Measurements from ENCODE around the gene TMSB4X.

The TMSB4X gene

GRCh38 chrX:12955882-12956703 is 18.8 kb upstream of the TMSB4X start:
- peak overlapping the region; percentile 76 for H3K9ac ChIP-seq (ENCODE audit: low read length)
- H3K4me2 ChIP-seq (ENCODE audit: low read length) = peak overlapping the region; percentile 64
- H3F3A ChIP-seq (ENCODE audit: insufficient read depth, low read length) = 0 out of 2 replicates have a peak, but pooled peaks cover 8% of the 10 kb centered on the region
- H3K9me3 ChIP-seq (ENCODE audit: low read length) = no peaks in the 10 kb centered on the region
- peaks cover 82% of the 10 kb centered on the region for H3K4me1 ChIP-seq (ENCODE audit: insufficient read depth, low read length, severe bottlenecking)
- peak overlapping the region; percentile 100 for H3K27ac ChIP-seq (ENCODE audit: low read depth, low read length, poor library complexity, severe bottlenecking)
- H2AFZ ChIP-seq (ENCODE audit: low read length) = no peak overlapping the region
- H3K79me2 ChIP-seq (ENCODE audit: insufficient read depth, low read length) = no peaks in the 10 kb centered on the region
- no peaks in the 10 kb centered on the region for H3K27me3 ChIP-seq (ENCODE audit: insufficient read depth, low read length)
- no peaks in the 10 kb centered on the region for H3K36me3 ChIP-seq (ENCODE audit: insufficient read depth, low read length)
- no peaks in the 10 kb centered on the region for H3K9me2 ChIP-seq (ENCODE audit: low read depth, low read length)
- no peaks in the 10 kb centered on the region for H4K20me1 ChIP-seq (ENCODE audit: insufficient read depth, low read length)
- no peak for TF ChIP-seq CTCF (IDR thresholded peaks at IDR 0.05; ENCODE audit: low read length)
- no peak for TF ChIP-seq EZH2 (IDR thresholded peaks at IDR 0.05; ENCODE audit: borderline replicate concordance, low read length)
- peak overlapping the region; percentile 45 for H3K4me3 ChIP-seq (ENCODE audit: low read depth, low read length, poor library complexity, severe bottlenecking)

DNA sequence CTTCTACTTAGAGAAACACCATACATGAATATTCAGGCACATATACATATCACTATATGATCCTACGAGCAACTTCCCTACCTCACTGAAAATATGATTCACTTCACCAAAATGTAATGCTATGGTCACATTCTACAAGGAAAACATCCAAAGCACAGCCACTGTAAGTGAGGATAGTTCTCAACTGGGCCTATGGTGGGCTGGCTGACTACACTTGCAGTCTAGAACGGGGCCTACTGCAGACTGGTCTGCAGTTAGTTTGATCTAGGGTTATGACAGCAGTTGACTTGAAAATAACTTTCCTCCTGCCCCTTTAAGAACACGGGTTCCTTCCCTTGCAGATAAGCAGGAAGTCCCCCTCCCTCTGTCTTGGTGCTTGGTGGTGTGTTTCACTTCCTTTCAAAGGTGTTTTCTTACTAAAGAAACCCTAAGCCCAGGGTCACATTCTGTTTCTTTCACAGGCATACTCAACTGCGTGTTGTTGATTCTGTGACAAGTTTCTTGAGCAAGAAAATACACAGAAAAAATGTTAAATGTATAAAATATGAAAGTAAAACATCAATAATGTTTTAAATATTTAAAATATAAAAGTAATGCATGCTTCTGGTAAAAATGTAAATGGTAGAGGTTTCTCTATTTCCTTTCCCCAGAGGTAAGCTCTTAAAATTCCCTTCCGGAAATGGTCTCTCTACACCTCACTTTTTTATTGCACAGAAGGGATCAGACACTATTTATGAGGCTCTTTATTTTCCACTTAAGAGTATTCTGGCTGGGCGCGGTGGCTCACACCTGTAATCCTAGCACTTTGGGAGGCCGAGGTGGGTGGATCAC is 18.0 kb upstream of the TMSB4X start:
- Histone ChIP-seq H2AFZ (ENCODE audit: low read length) (no peak overlapping the region), H3K79me2 (ENCODE audit: insufficient read depth, low read length) (no peaks in the 10 kb centered on the region), H3K27me3 (ENCODE audit: insufficient read depth, low read length) (no peaks in the 10 kb centered on the region), H3K27ac (ENCODE audit: low read depth, low read length, poor library complexity, severe bottlenecking) (peak overlapping the region; percentile 100), H3K4me2 (ENCODE audit: low read length) (peak overlapping the region; percentile 64), H4K20me1 (ENCODE audit: insufficient read depth, low read length) (no peaks in the 10 kb centered on the region), H3K9me3 (ENCODE audit: low read length) (no peaks in the 10 kb centered on the region), H3K36me3 (ENCODE audit: insufficient read depth, low read length) (no peaks in the 10 kb centered on the region), H3K4me1 (ENCODE audit: insufficient read depth, low read length, severe bottlenecking) (peaks cover 76% of the 10 kb centered on the region), H3K9me2 (ENCODE audit: low read depth, low read length) (no peaks in the 10 kb centered on the region), H3K4me3 (ENCODE audit: low read depth, low read length, poor library complexity, severe bottlenecking) (peak overlapping the region; percentile 45), H3F3A (ENCODE audit: insufficient read depth, low read length) (0 out of 2 replicates have a peak, but pooled peaks cover 8% of the 10 kb centered on the region), H3K9ac (ENCODE audit: low read length) (peak overlapping the region; percentile 76)
- no peak for TF ChIP-seq CTCF (IDR thresholded peaks at IDR 0.05; ENCODE audit: low read length)
- no peak for TF ChIP-seq EZH2 (IDR thresholded peaks at IDR 0.05; ENCODE audit: borderline replicate concordance, low read length)

DNA sequence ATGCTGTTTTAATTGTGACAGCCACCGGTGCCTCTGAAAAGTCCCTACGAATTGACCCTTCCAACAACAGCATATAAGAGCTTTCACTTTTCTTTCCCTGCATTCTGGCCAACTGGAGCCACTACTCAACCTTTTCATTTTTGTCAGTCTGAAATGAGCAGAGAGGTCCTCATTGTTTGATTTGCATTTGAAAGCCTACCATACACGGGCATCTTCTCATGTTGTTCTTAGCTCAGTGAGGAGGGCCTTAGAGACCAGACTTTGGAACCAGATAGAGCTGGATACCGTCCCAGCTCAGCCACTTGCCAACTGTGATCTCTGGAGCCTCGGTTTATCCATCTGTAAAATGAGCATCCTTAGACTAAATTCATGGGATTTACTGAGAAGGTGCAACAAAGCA is 16.9 kb upstream of the TMSB4X start:
- H3K9ac ChIP-seq (ENCODE audit: low read length) = peak overlapping the region; percentile 68
- peak overlapping the region; percentile 64 for H3K4me2 ChIP-seq (ENCODE audit: low read length)

More for the DNA sequence above, 16.9 kb upstream of the TMSB4X start:
- Histone ChIP-seq H3F3A (ENCODE audit: insufficient read depth, low read length) (0 out of 2 replicates have a peak, but pooled peaks cover 8% of the 10 kb centered on the region), H3K27me3 (ENCODE audit: insufficient read depth, low read length) (no peaks in the 10 kb centered on the region), H3K36me3 (ENCODE audit: insufficient read depth, low read length) (no peaks in the 10 kb centered on the region), H3K79me2 (ENCODE audit: insufficient read depth, low read length) (no peaks in the 10 kb centered on the region), H3K4me3 (ENCODE audit: low read depth, low read length, poor library complexity, severe bottlenecking) (peak overlapping the region; percentile 45), H3K4me1 (ENCODE audit: insufficient read depth, low read length, severe bottlenecking) (peaks cover 69% of the 10 kb centered on the region), H4K20me1 (ENCODE audit: insufficient read depth, low read length) (no peaks in the 10 kb centered on the region), H3K9me3 (ENCODE audit: low read length) (no peaks in the 10 kb centered on the region), H3K27ac (ENCODE audit: low read depth, low read length, poor library complexity, severe bottlenecking) (peak overlapping the region; percentile 100), H3K9me2 (ENCODE audit: low read depth, low read length) (no peaks in the 10 kb centered on the region), H2AFZ (ENCODE audit: low read length) (no peak overlapping the region)
- TF ChIP-seq EZH2 (IDR thresholded peaks at IDR 0.05; ENCODE audit: borderline replicate concordance, low read length) (no peak), CTCF (IDR thresholded peaks at IDR 0.05; ENCODE audit: low read length) (no peak)
